Measurements from ENCODE around the gene FGF6. TPM values are rescaled to one million over a fixed set of nuclear protein-coding genes. Genes with fewer than 3 reads are reported as not detected.
"Not testable (repeated sequence)": the region's sequence is repeated elsewhere in the genome, so short reads cannot be mapped to it uniquely, and the experiment has no call there.

The FGF6 gene
- polyA plus RNA-seq (ENCODE audit: insufficient read length in 4 of 4) = not detected

GRCh38 chr12:4445156-4446101 lies at the start of gene FGF6:
Gene FGF6, minus strand, starts transcription at chr12:4445815. Its CDS starts 245 bp downstream, at chr12:4445570.
- no peak for DNase-seq (ENCODE audit: low read depth in 4 of 4, low spot score in 2 of 4)

GRCh38 chr12:4490973-4491372 lies 45.4 kb upstream of the FGF6 start:
- DNase-seq (ENCODE audit: low read depth in 4 of 4, low spot score in 2 of 4) = no peak

GRCh38 chr12:4489556-4489955 lies 43.9 kb upstream of the FGF6 start:
- DNase-seq (ENCODE audit: low read depth in 4 of 4, low spot score in 2 of 4) = no peak

GRCh38 chr12:4486980-4487379 lies 41.4 kb upstream of the FGF6 start:
- no peak for DNase-seq (ENCODE audit: low read depth in 4 of 4, low spot score in 2 of 4)

GRCh38 chr12:4486049-4486699 lies 40.6 kb upstream of the FGF6 start:
- DNase-seq (ENCODE audit: low read depth in 4 of 4, low spot score in 2 of 4) = no peak

- DNase-seq (ENCODE audit: low read depth in 4 of 4, low spot score in 2 of 4) = no peak
Observed at GRCh38 chr12:4483885-4484823, 38.5 kb upstream of the FGF6 start.

- DNase-seq (ENCODE audit: low read depth in 4 of 4, low spot score in 2 of 4) = no peak
Observed at GRCh38 chr12:4482936-4483335, 37.3 kb upstream of the FGF6 start.

- no peak for DNase-seq (ENCODE audit: low read depth in 4 of 4, low spot score in 2 of 4)
Observed at GRCh38 chr12:4478933-4479332, 33.3 kb upstream of the FGF6 start.

- DNase-seq (ENCODE audit: low read depth in 4 of 4, low spot score in 2 of 4) = no peak
Observed at GRCh38 chr12:4477129-4477528, 31.5 kb upstream of the FGF6 start.

- no peak for DNase-seq (ENCODE audit: low read depth in 4 of 4, low spot score in 2 of 4)
Observed at GRCh38 chr12:4472046-4472445, 26.4 kb upstream of the FGF6 start.

GRCh38 chr12:4471256-4471655 lies 25.6 kb upstream of the FGF6 start:
- DNase-seq (ENCODE audit: low read depth in 4 of 4, low spot score in 2 of 4) = no peak

GRCh38 chr12:4468994-4469393 lies 23.4 kb upstream of the FGF6 start:
- DNase-seq (ENCODE audit: low read depth in 4 of 4, low spot score in 2 of 4) = no peak

- no peak for DNase-seq (ENCODE audit: low read depth in 4 of 4, low spot score in 2 of 4)
Observed at GRCh38 chr12:4460761-4461160, 15.1 kb upstream of the FGF6 start.

- DNase-seq (ENCODE audit: low read depth in 4 of 4, low spot score in 2 of 4) = not testable (repeated sequence)
Observed at GRCh38 chr12:4455849-4456248, 10.2 kb upstream of the FGF6 start.

- DNase-seq (ENCODE audit: low read depth in 4 of 4, low spot score in 2 of 4) = no peak
Observed at GRCh38 chr12:4454315-4454860, 8.8 kb upstream of the FGF6 start.

- no peak for DNase-seq (ENCODE audit: low read depth in 4 of 4, low spot score in 2 of 4)
Observed at GRCh38 chr12:4451694-4452093, 6.1 kb upstream of the FGF6 start.

GRCh38 chr12:4450551-4451112 lies 5.0 kb upstream of the FGF6 start:
- no peak for DNase-seq (ENCODE audit: low read depth in 4 of 4, low spot score in 2 of 4)

GRCh38 chr12:4449851-4450221 lies 4.2 kb upstream of the FGF6 start:
- DNase-seq (ENCODE audit: low read depth in 4 of 4, low spot score in 2 of 4) = no peak

- no peak for DNase-seq (ENCODE audit: low read depth in 4 of 4, low spot score in 2 of 4)
Observed at GRCh38 chr12:4448943-4449850, 3.6 kb upstream of the FGF6 start.
